PC-9 (cell line): ENCODE results near the gene TSPAN18.

ENCODE experiments used
- CTCF ChIP-seq: fragments of 200-600 bp; sonication (generic); conservative IDR thresholded peaks from 2 replicates; pipeline ENCODE4 v1.6.1; 2017; ENCODE audit warnings: mixed run types, antibody characterized with exemption, mild to moderate bottlenecking, moderate library complexity
- EZH2 ChIP-seq: fragments of 200-600 bp; sonication (generic); IDR thresholded peaks from 2 replicates; pipeline ENCODE4 v1.8.0; 2017; ENCODE audit warnings: antibody characterized with exemption, low read depth

- TF ChIP-seq CTCF (no peak), EZH2 (no peak)
Measured at GRCh38 chr11:44802347-44802746, 75.6 kb downstream of the TSPAN18 start.
